ENCODE measurements around the gene TLNRD1. TPM values are rescaled to one million over a fixed set of nuclear protein-coding genes. Genes with fewer than 3 reads are reported as not detected.

TLNRD1 gene
- total RNA-seq, 2 donors from 2014 or later, result 10.0 to 26.1 TPM

- Histone ChIP-seq H3K36me3 (no peaks in the 10 kb centered on the region), H3K27ac (no peak overlapping the region), H3K4me1 (peaks cover 0 to 34% of the 10 kb centered on the region in 2 donors), H3K9me3 (no peaks in the 10 kb centered on the region), H3K27me3 (no peaks in the 10 kb centered on the region), H3K4me3 (no peak overlapping the region)
- TF ChIP-seq CTCF (IDR thresholded peaks at IDR 0.05), result no peak
- DNase-seq (ENCODE audit: low spot score), result no peak
Observed at GRCh38 chr15:81021321-81021720, 20.6 kb downstream of the TLNRD1 start.

GRCh38 chr15:81023483-81024264 is 23.0 kb downstream of the TLNRD1 start:
- Histone ChIP-seq H3K27me3 (no peaks in the 10 kb centered on the region), H3K4me3 (no peak overlapping the region), H3K9me3 (no peaks in the 10 kb centered on the region), H3K27ac (peak overlapping the region; percentile 60 to 86), H3K4me1 (peaks cover 0 to 30% of the 10 kb centered on the region in 2 donors), H3K36me3 (no peaks in the 10 kb centered on the region)
- no peak for TF ChIP-seq CTCF (IDR thresholded peaks at IDR 0.05)
- peak; percentile 93 for DNase-seq (ENCODE audit: low spot score)

GRCh38 chr15:81024265-81024872 is 23.6 kb downstream of the TLNRD1 start:
- no peak for TF ChIP-seq CTCF (IDR thresholded peaks at IDR 0.05)
- Histone ChIP-seq H3K9me3 (no peaks in the 10 kb centered on the region), H3K27me3 (no peaks in the 10 kb centered on the region), H3K27ac (peak overlapping the region; percentile 60 to 86), H3K36me3 (no peaks in the 10 kb centered on the region), H3K4me1 (peaks cover 0 to 37% of the 10 kb centered on the region in 2 donors), H3K4me3 (no peak overlapping the region)
- DNase-seq (ENCODE audit: low spot score), result no peak

- Histone ChIP-seq H3K9me3 (no peaks in the 10 kb centered on the region), H3K36me3 (no peaks in the 10 kb centered on the region), H3K4me1 (peaks cover 0 to 43% of the 10 kb centered on the region in 2 donors), H3K27ac (peak overlapping the region in 1 of 2 donors; percentile 86), H3K27me3 (no peaks in the 10 kb centered on the region), H3K4me3 (no peak overlapping the region)
- DNase-seq (ENCODE audit: low spot score), result no peak
- TF ChIP-seq CTCF (IDR thresholded peaks at IDR 0.05), result no peak
Observed at GRCh38 chr15:81024936-81025335, 24.2 kb downstream of the TLNRD1 start.

GRCh38 chr15:81025721-81026370 is 25.1 kb downstream of the TLNRD1 start:
- no peaks in the 10 kb centered on the region for H3K27me3 ChIP-seq
- peak overlapping the region in 1 of 2 donors; percentile 86 for H3K27ac ChIP-seq
- H3K9me3 ChIP-seq, result no peaks in the 10 kb centered on the region
- H3K36me3 ChIP-seq, result no peaks in the 10 kb centered on the region
- TF ChIP-seq CTCF (IDR thresholded peaks at IDR 0.05), result no peak
- H3K4me3 ChIP-seq, result no peak overlapping the region
- DNase-seq (ENCODE audit: low spot score), result no peak
- peaks cover 0 to 52% of the 10 kb centered on the region in 2 donors for H3K4me1 ChIP-seq
